H9 (cell line): ENCODE results near the gene MTG2. TPM values are rescaled to one million over a fixed set of nuclear protein-coding genes. Genes with fewer than 3 reads are reported as not detected.

ENCODE experiments used
- DNase-seq: peaks from one replicate; pipeline ENCODE4 v3.0.0-alpha.2; 2017
- H2AFZ ChIP-seq: one replicate; pipeline ENCODE4 v1.6.1; 2013; ENCODE audit warnings: mild to moderate bottlenecking, low read length, control low read depth, moderate library complexity
- H2AK5ac ChIP-seq: 2 replicates; pipeline ENCODE4 v1.6.1; 2013; ENCODE audit warnings: low read length, control low read depth, mixed read lengths; ENCODE audit not compliant: insufficient read length
- H2BK120ac ChIP-seq: one replicate; pipeline ENCODE4 v1.6.1; 2013; ENCODE audit warnings: low read depth, mild to moderate bottlenecking, low read length, control low read depth, inconsistent platforms; ENCODE audit not compliant: poor library complexity, severe bottlenecking
- H2BK12ac ChIP-seq: 2 replicates; pipeline ENCODE4 v1.6.1; 2013; ENCODE audit warnings: low read length, control low read depth, mixed read lengths, low read depth; ENCODE audit not compliant: insufficient read length
- H2BK15ac ChIP-seq: 2 replicates; pipeline ENCODE4 v1.6.1; 2013; ENCODE audit warnings: low read depth, low read length, control low read depth
- H2BK20ac ChIP-seq: one replicate; pipeline ENCODE4 v1.6.1; 2013; ENCODE audit warnings: low read depth, mild to moderate bottlenecking, low read length, control low read depth, inconsistent platforms; ENCODE audit not compliant: poor library complexity, severe bottlenecking
- H2BK5ac ChIP-seq: 2 replicates; pipeline ENCODE4 v1.6.1; 2013; ENCODE audit warnings: low read length, control low read depth, mixed read lengths; ENCODE audit not compliant: insufficient read length
- H3K14ac ChIP-seq: 2 replicates; pipeline ENCODE4 v1.6.1; 2013; ENCODE audit warnings: low read length, control low read depth; ENCODE audit not compliant: insufficient read depth
- H3K18ac ChIP-seq: 2 replicates; pipeline ENCODE4 v1.6.1; 2013; ENCODE audit warnings: low read depth, mild to moderate bottlenecking, mixed read lengths, low read length, control low read depth; ENCODE audit not compliant: insufficient read length
- H3K23ac ChIP-seq: 2 replicates; pipeline ENCODE4 v1.6.1; 2013; ENCODE audit warnings: low read length, control low read depth, mixed read lengths, low read depth; ENCODE audit not compliant: insufficient read length
- H3K23me2 ChIP-seq: 2 replicates; pipeline ENCODE4 v1.6.1; 2013; ENCODE audit warnings: low read depth, mild to moderate bottlenecking, mixed read lengths, low read length, control low read depth; ENCODE audit not compliant: insufficient read length, poor library complexity, severe bottlenecking
- H3K27ac ChIP-seq: 2 replicates; pipeline ENCODE4 v1.5.1; 2013; ENCODE audit warnings: low read length, control low read depth, mixed read lengths, low read depth; ENCODE audit not compliant: insufficient read length
- H3K27me3 ChIP-seq: 2 replicates; pipeline ENCODE4 v1.6.1; 2013; ENCODE audit warnings: low read length, control low read depth, inconsistent platforms; ENCODE audit not compliant: insufficient read depth
- H3K4ac ChIP-seq: 2 replicates; pipeline ENCODE4 v1.6.1; 2013; ENCODE audit warnings: low read depth, mild to moderate bottlenecking, control low read depth, inconsistent platforms, low read length, moderate library complexity
- H3K4me1 ChIP-seq: 2 replicates; pipeline ENCODE4 v1.6.1; 2013; ENCODE audit warnings: low read length, control low read depth, inconsistent platforms; ENCODE audit not compliant: insufficient read depth
- H3K4me2 ChIP-seq: 2 replicates; pipeline ENCODE4 v1.6.1; 2013; ENCODE audit warnings: low read length, control low read depth, mixed read lengths; ENCODE audit not compliant: insufficient read length, insufficient read depth
- H3K56ac ChIP-seq: 2 replicates; pipeline ENCODE4 v1.6.1; 2013; ENCODE audit warnings: low read depth, mild to moderate bottlenecking, mixed read lengths, low read length, control low read depth; ENCODE audit not compliant: insufficient read length
- H3K79me1 ChIP-seq: 2 replicates; pipeline ENCODE4 v1.6.1; 2013; ENCODE audit warnings: low read depth, mild to moderate bottlenecking, moderate library complexity, low read length, control low read depth, inconsistent platforms; ENCODE audit not compliant: insufficient read depth, poor library complexity, severe bottlenecking
- H3K79me2 ChIP-seq: 2 replicates; pipeline ENCODE4 v1.6.1; 2013; ENCODE audit warnings: low read length, control low read depth, inconsistent platforms; ENCODE audit not compliant: insufficient read depth
- H3K9ac ChIP-seq: 2 replicates; pipeline ENCODE4 v1.6.1; 2013; ENCODE audit warnings: low read length, control low read depth, mixed read lengths; ENCODE audit not compliant: insufficient read length; ENCODE audit errors: extremely low read depth
- H3K9me3 ChIP-seq: one replicate; pipeline ENCODE4 v1.6.1; 2013; ENCODE audit warnings: low read depth, low read length, inconsistent platforms; ENCODE audit not compliant: control insufficient read depth
- H3T11ph ChIP-seq: one replicate; pipeline ENCODE4 v1.6.1; 2013; ENCODE audit warnings: mild to moderate bottlenecking, low read length, control low read depth, inconsistent platforms
- H4K20me1 ChIP-seq: one replicate; pipeline ENCODE4 v1.6.1; 2013; ENCODE audit not compliant: control insufficient read depth, insufficient read length, insufficient read depth
- H4K5ac ChIP-seq: 2 replicates; pipeline ENCODE4 v1.6.1; 2013; ENCODE audit warnings: low read depth, mild to moderate bottlenecking, mixed read lengths, low read length, control low read depth; ENCODE audit not compliant: insufficient read length
- H4K8ac ChIP-seq: replicated peaks from 2 replicates; pipeline ENCODE4 v1.6.1; 2013; ENCODE audit warnings: low read length, control low read depth, mixed read lengths, low read depth; ENCODE audit not compliant: insufficient read length
- H4K91ac ChIP-seq: 2 replicates; pipeline ENCODE4 v1.6.1; 2013; ENCODE audit warnings: low read depth, mild to moderate bottlenecking, moderate library complexity, mixed read lengths, low read length, control low read depth; ENCODE audit not compliant: insufficient read length
- H3K27ac Mint-ChIP-seq, 3 experiments: 2 replicates in 2 of 3; 3 replicates in 1 of 3; pipeline ENCODE4 v1.8.0; 2020 to 2021; ENCODE audit warnings: mixed read lengths in 3 of 3, mild to moderate bottlenecking in 1 of 3, moderate library complexity in 1 of 3
- H3K27me3 Mint-ChIP-seq: 2 replicates; pipeline ENCODE4 v1.8.0; 2021; ENCODE audit warnings: low read depth, mild to moderate bottlenecking, moderate library complexity, mixed read lengths
- H3K36me3 Mint-ChIP-seq, 3 experiments: 2 replicates in 2 of 3; 3 replicates in 1 of 3; pipeline ENCODE4 v1.8.0; 2020 to 2021; ENCODE audit warnings: low read depth in 3 of 3, mixed read lengths in 3 of 3; ENCODE audit not compliant: insufficient read depth in 1 of 3
- H3K4me1 Mint-ChIP-seq, 2 experiments: 2 replicates each; pipeline ENCODE4 v1.8.0; 2020; ENCODE audit warnings: mixed read lengths in 2 of 2
- H3K4me3 Mint-ChIP-seq, 2 experiments: 2 replicates in 1 of 2; 3 replicates in 1 of 2; pipeline ENCODE4 v1.8.0; 2020 to 2021; ENCODE audit warnings: mild to moderate bottlenecking in 2 of 2, mixed read lengths in 2 of 2, moderate library complexity in 1 of 2
- H3K9me3 Mint-ChIP-seq, 2 experiments: 2 replicates in 1 of 2; 3 replicates in 1 of 2; pipeline ENCODE4 v1.8.0; 2020; ENCODE audit warnings: mild to moderate bottlenecking in 2 of 2, mixed read lengths in 2 of 2, moderate library complexity in 1 of 2
- WGBS: extraction: QIAGEN DNeasy Blood & Tissue Kit; methylation state at CpG from one replicate; pipeline ENCODE4 v1.1.7; 2013; ENCODE audit warnings: missing lambda C conversion rate, low lambda C conversion rate, mixed read lengths; ENCODE audit not compliant: insufficient read length; ENCODE audit errors: extremely low coverage; 5-methylcytosine and 5-hydroxymethylcytosine counted together
- total RNA-seq: library from RNA; stranded (reverse); gene quantifications from 2 replicates; pipeline ENCODE4 v1.2.1, GENCODE V29; 2021
- TF ChIP-seq, protein P1 (sequence below): fragments of 200-600 bp; sonication (generic); conservative IDR thresholded peaks from 3 replicates; pipeline ENCODE4 v1.8.0; 2021; ENCODE audit warnings: antibody characterized with exemption, mild to moderate bottlenecking

MTG2 gene
- total RNA-seq, 1 experiment from 2014 or later: 25.1 TPM

DNA sequence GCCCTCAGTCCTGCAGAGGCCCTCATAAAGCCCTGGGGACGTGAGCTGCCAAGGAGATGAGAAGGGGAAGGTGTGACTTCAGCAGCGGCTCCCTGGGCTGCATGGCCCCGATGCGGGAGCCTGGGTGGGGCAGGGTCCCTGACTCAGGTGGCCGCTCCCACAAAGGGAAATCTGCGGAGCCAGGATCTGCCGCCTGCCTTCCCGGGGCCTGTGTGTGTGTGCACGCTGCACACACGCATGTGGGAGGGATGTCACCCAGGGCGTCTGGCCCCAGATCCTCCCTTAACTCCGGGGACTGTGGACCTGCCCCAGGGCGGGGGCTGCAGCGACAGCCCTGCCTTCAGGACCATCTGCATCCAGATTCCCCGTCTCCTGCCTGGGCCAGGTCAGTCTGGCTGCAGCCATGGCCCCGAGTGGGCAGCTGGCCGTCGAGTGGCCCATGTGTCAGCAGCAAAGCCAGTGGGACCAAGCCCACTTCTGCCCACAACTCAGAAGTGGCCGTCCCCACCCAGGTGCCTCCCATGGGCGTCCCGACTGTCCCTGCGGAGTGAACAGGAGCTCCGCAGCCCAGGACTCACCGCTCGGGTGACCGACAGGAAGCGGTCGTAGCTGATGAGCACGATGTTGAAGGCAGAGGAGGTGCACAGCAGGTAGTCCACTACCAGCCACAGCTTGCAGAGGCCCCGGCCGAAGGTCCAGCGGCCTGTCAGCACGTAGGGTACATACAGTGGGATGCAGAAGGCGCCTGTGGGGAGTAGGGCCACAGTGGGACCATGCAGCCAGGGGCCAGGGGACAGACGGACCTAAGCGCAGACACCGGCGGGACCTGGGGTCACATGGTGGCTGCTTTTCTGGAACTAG lies 35.3 kb downstream of the MTG2 start:
- Histone ChIP-seq H2BK5ac (no peak overlapping the region), H3K27me3 (peaks cover 29% of the 10 kb centered on the region; the same call in 1 of the 2 replicates), H3K4ac (no peak overlapping the region), H3K9me3 (no peaks in the 10 kb centered on the region), H2BK15ac (no peak overlapping the region), H2AK5ac (no peak overlapping the region), H4K5ac (no peak overlapping the region), H3K18ac (no peak overlapping the region), H4K8ac (no peak overlapping the region), H3K14ac (no peak overlapping the region), H3K79me1 (no peaks in the 10 kb centered on the region), H4K91ac (no peak overlapping the region), H2BK120ac (no peak overlapping the region), H3K4me2 (no peak overlapping the region), H2AFZ (no peak overlapping the region), H3K56ac (no peak overlapping the region), H3K9ac (no peak overlapping the region), H3K79me2 (no peaks in the 10 kb centered on the region), H4K20me1 (no peaks in the 10 kb centered on the region), H3T11ph (no peak overlapping the region), H2BK12ac (no peak overlapping the region), H3K23ac (no peak overlapping the region), H3K23me2 (peaks cover 12% of the 10 kb centered on the region), H3K4me1 (no peaks in the 10 kb centered on the region), H2BK20ac (no peak overlapping the region), H3K27ac (no peak overlapping the region)
- Mint-ChIP-seq H3K9me3 (no peaks in the 10 kb centered on the region), H3K4me1 (peaks cover 14 to 32% of the 10 kb centered on the region in 2 experiments), H3K27me3 (peaks cover 84% of the 10 kb centered on the region), H3K36me3 (no peaks in the 10 kb centered on the region), H3K27ac (no peak overlapping the region), H3K4me3 (peak overlapping the region in 1 of 2 experiments; percentile 81; a peak in 3 of 5 replicates)
- WGBS: no CpG with 5 or more reads among the region's 38 CpGs
- TF ChIP-seq, protein P1, sequence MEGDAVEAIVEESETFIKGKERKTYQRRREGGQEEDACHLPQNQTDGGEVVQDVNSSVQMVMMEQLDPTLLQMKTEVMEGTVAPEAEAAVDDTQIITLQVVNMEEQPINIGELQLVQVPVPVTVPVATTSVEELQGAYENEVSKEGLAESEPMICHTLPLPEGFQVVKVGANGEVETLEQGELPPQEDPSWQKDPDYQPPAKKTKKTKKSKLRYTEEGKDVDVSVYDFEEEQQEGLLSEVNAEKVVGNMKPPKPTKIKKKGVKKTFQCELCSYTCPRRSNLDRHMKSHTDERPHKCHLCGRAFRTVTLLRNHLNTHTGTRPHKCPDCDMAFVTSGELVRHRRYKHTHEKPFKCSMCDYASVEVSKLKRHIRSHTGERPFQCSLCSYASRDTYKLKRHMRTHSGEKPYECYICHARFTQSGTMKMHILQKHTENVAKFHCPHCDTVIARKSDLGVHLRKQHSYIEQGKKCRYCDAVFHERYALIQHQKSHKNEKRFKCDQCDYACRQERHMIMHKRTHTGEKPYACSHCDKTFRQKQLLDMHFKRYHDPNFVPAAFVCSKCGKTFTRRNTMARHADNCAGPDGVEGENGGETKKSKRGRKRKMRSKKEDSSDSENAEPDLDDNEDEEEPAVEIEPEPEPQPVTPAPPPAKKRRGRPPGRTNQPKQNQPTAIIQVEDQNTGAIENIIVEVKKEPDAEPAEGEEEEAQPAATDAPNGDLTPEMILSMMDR: no peak
- DNase-seq: no peak
